ENCODE results near the gene ART1. TPM values are rescaled to one million over a fixed set of nuclear protein-coding genes. Genes with fewer than 3 reads are reported as not detected.

The ART1 gene
- total and polyA plus RNA-seq, 2 of the 4 experiments (the other 2 are of a cell fraction), result not detected

DNA sequence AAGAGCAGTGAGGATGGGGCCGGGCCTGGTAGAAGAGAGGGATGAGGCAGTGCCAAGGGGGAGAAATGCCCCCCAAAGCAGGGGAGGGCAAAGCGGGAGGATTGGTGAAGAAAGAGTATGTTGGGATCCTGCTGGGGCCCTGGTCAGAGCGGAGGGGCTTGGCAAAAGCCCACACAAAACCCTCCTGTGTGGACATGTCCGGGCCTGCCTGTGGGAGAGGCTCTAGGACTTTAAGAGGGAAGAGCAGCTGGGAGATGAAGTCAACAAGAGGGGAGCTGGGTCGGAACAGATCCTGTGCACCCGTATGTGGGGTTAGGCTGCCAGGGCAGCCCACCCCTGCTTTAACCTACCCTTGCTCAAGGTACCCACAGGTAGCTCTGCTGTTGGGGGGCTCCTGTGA, 28.9 kb upstream of the ART1 start:
- Histone ChIP-seq H2BK5ac (ENCODE audit: low read depth, low read length, poor library complexity, severe bottlenecking) (peak overlapping the region; percentile 67), H4K5ac (ENCODE audit: low read depth, low read length) (peak overlapping the region; percentile 89), H3K9ac (ENCODE audit: low read depth, low read length) (no peak overlapping the region), H3K23ac (ENCODE audit: low read depth, low read length) (no peak overlapping the region), H3K79me1 (ENCODE audit: low read depth in 1 of 2, low read length in 2 of 2) (no peaks in the 10 kb centered on the region), H2AFZ (replicated peaks; ENCODE audit: low read length, poor library complexity) (peak overlapping the region; percentile 81), H3K4me3 (ENCODE audit: insufficient read depth, low read depth, low read length) (no peak overlapping the region), H2BK20ac (ENCODE audit: low read depth, low read length) (no peak overlapping the region; the same call in 1 of the 2 replicates), H3K27me3 (ENCODE audit: control insufficient read depth, insufficient read depth, low read length) (peaks cover under 1% of the 10 kb centered on the region), H3K4me2 (ENCODE audit: low read depth, low read length) (no peak overlapping the region), H4K8ac (ENCODE audit: low read depth in 2 of 2, low read length in 2 of 2) (peak overlapping the region; percentile 73 to 77; a peak in 2 of 4 replicates), H3K14ac (replicated peaks; ENCODE audit: low read depth, low read length) (0 out of 2 replicates have a peak overlapping the region, but pooled peaks have one; percentile 50), H2BK120ac (ENCODE audit: low read depth, low read length) (peak overlapping the region; percentile 88; the same call in 1 of the 2 replicates), H3K36me3 (ENCODE audit: control insufficient read depth, insufficient read depth, low read length) (no peaks in the 10 kb centered on the region), H3K27ac (ENCODE audit: insufficient read depth, low read length) (peak overlapping the region; percentile 43; the same call in 1 of the 2 replicates), H3K18ac (ENCODE audit: low read depth, low read length) (peak overlapping the region; percentile 88), H3K4me1 (ENCODE audit: control insufficient read depth, insufficient read depth, low read length) (peaks cover 2% of the 10 kb centered on the region; the same call in 1 of the 2 replicates), H3K9me1 (ENCODE audit: insufficient read depth, low read length) (no peaks in the 10 kb centered on the region), H3K4ac (ENCODE audit: low read depth, low read length) (no peak overlapping the region), H3K56ac (ENCODE audit: extremely low read depth, insufficient read depth, low read length) (no peak overlapping the region), H4K20me1 (ENCODE audit: insufficient read depth, low read length) (no peaks in the 10 kb centered on the region), H3K9me3 (ENCODE audit: control insufficient read depth, insufficient read depth, low read length) (no peaks in the 10 kb centered on the region; the same call in 1 of the 2 replicates), H2AK9ac (replicated peaks; ENCODE audit: low read depth, low read length, poor library complexity) (peak overlapping the region; percentile 91), H2AK5ac (ENCODE audit: low read depth, low read length) (peak overlapping the region; percentile 33; the same call in 1 of the 2 replicates), H2BK15ac (ENCODE audit: low read depth, low read length) (no peak overlapping the region), H4K91ac (ENCODE audit: insufficient read depth, low read depth, low read length) (no peak overlapping the region; the same call in 1 of the 2 replicates)
- ChIA-PET POLR2A (ENCODE audit: unreplicated experiment) (no interaction called here), CTCF (interaction anchor here (0.6 kb wide), 2 partner anchors 10 to 25 kb away, joined by 3 read pairs; no protein-coding TSS in a partner anchor)
- TF ChIP-seq, protein P1, sequence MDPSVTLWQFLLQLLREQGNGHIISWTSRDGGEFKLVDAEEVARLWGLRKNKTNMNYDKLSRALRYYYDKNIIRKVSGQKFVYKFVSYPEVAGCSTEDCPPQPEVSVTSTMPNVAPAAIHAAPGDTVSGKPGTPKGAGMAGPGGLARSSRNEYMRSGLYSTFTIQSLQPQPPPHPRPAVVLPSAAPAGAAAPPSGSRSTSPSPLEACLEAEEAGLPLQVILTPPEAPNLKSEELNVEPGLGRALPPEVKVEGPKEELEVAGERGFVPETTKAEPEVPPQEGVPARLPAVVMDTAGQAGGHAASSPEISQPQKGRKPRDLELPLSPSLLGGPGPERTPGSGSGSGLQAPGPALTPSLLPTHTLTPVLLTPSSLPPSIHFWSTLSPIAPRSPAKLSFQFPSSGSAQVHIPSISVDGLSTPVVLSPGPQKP (IDR thresholded peaks at IDR 0.05; ENCODE audit: borderline replicate concordance, low read depth, low read length), result no peak
- TF ChIP-seq POLR2A (IDR thresholded peaks at IDR 0.05; ENCODE audit: low read depth, low read length) (no peak), MAFK (IDR thresholded peaks at IDR 0.05; ENCODE audit: low read depth, low read length) (no peak)
- in situ Hi-C loops (cut with MboI; ENCODE audit: low sequenced_read_pairs) (no loop called here), dilution Hi-C loops (cut with HindIII; ENCODE audit: low sequenced_read_pairs, unreplicated experiment) (no loop called here), intact Hi-C loops (cut with micrococcal nuclease) (no loop called here)
- ATAC-seq (ENCODE audit: low read depth) (peak; percentile 48; the same call in 1 of the 2 replicates), DNase-seq (no peak)
- WGBS, 2 experiments (ENCODE audit: extremely low coverage in 2 of 2, insufficient read length in 1 of 2), result no CpG with 5 or more reads among the region's 6 CpGs
- BruUV-seq (replicated peaks), result no TSS peak

Measured in IMR-90 (cell line).